Astrocyte of the spinal cord (primary cell): ENCODE data around the gene EEFSEC.

ENCODE experiments used
- DNase-seq: peaks from one replicate; pipeline ENCODE4 v3.0.0; 2011; ENCODE audit warnings: low read depth, low spot score
- H3K4me3 ChIP-seq: 2 replicates; pipeline ENCODE4 v1.5.1; 2011; ENCODE audit warnings: low read depth, mild to moderate bottlenecking, low read length, moderate library complexity
- CTCF ChIP-seq: IDR thresholded peaks from 2 replicates; pipeline ENCODE4 v1.5.1; 2012; ENCODE audit warnings: low read depth, mild to moderate bottlenecking, low read length, inconsistent platforms
- in situ Hi-C: cut with HindIII; loops from 2 replicates; pipeline ENCODE4 v1.10.0; 2017; ENCODE audit warnings: low sequenced_read_pairs

Gene EEFSEC

GRCh38 chr3:128239304-128239703 lies 86.0 kb downstream of the EEFSEC start:
- TF ChIP-seq CTCF, result no peak
- no peak for DNase-seq
- in situ Hi-C loops, result no loop called here
- no peak overlapping the region for H3K4me3 ChIP-seq

- H3K4me3 ChIP-seq, result no peak overlapping the region
- in situ Hi-C loops, result no loop called here
- TF ChIP-seq CTCF, result no peak
- no peak for DNase-seq
Measured at GRCh38 chr3:128240232-128240631, 87.0 kb downstream of the EEFSEC start.

- in situ Hi-C loops, result no loop called here
- TF ChIP-seq CTCF, result no peak
Measured at GRCh38 chr3:128241741-128242140, 88.5 kb downstream of the EEFSEC start.

GRCh38 chr3:128242818-128243601 lies 89.7 kb downstream of the EEFSEC start:
- H3K4me3 ChIP-seq, result no peak overlapping the region
- no peak for TF ChIP-seq CTCF
- DNase-seq, result no peak
- in situ Hi-C loops, result no loop called here

More at GRCh38 chr3:128241741-128242140, 88.5 kb downstream of the EEFSEC start:
- H3K4me3 ChIP-seq, result no peak overlapping the region
- DNase-seq, result no peak

- no peak for DNase-seq
- no peak overlapping the region for H3K4me3 ChIP-seq
- no peak for TF ChIP-seq CTCF
- in situ Hi-C loops, result no loop called here
Measured at GRCh38 chr3:128243602-128244504, 90.6 kb downstream of the EEFSEC start.

- H3K4me3 ChIP-seq, result no peak overlapping the region
- in situ Hi-C loops, result no loop called here
- TF ChIP-seq CTCF, result no peak
- DNase-seq, result no peak
Measured at GRCh38 chr3:128245460-128245859, 92.2 kb downstream of the EEFSEC start.
